ENCODE results near the gene HDGFL2.

Gene HDGFL2

GRCh38 chr19:4472174-4472974 lies at the start of gene HDGFL2:
TSS of gene HDGFL2 (plus strand) at chr19:4472297. CDS start at chr19:4472351, 54 bp downstream.
- DNase-seq (ENCODE audit: low spot score): no peak

- DNase-seq (ENCODE audit: low spot score): no peak
Measured at GRCh38 chr19:4423416-4424126, 48.5 kb upstream of the HDGFL2 start.

- DNase-seq (ENCODE audit: low spot score): no peak
Measured at GRCh38 chr19:4425537-4425936, 46.6 kb upstream of the HDGFL2 start.

- no peak for DNase-seq (ENCODE audit: low spot score)
Measured at GRCh38 chr19:4428326-4428975, 43.6 kb upstream of the HDGFL2 start.

GRCh38 chr19:4429256-4429655 lies 42.8 kb upstream of the HDGFL2 start:
- DNase-seq (ENCODE audit: low spot score): no peak

- no peak for DNase-seq (ENCODE audit: low spot score)
Measured at GRCh38 chr19:4429771-4430171, 42.3 kb upstream of the HDGFL2 start.

- DNase-seq (ENCODE audit: low spot score): peak; percentile 65
Measured at GRCh38 chr19:4430760-4431159, 41.3 kb upstream of the HDGFL2 start.

GRCh38 chr19:4431296-4431695 lies 40.8 kb upstream of the HDGFL2 start:
- no peak for DNase-seq (ENCODE audit: low spot score)

GRCh38 chr19:4431808-4432674 lies 40.1 kb upstream of the HDGFL2 start:
- peak; percentile 54 for DNase-seq (ENCODE audit: low spot score)

- DNase-seq (ENCODE audit: low spot score): no peak
Measured at GRCh38 chr19:4432918-4433506, 39.1 kb upstream of the HDGFL2 start.

GRCh38 chr19:4434391-4434790 lies 37.7 kb upstream of the HDGFL2 start:
- no peak for DNase-seq (ENCODE audit: low spot score)

- no peak for DNase-seq (ENCODE audit: low spot score)
Measured at GRCh38 chr19:4436231-4436630, 35.9 kb upstream of the HDGFL2 start.

GRCh38 chr19:4437103-4437502 lies 35.0 kb upstream of the HDGFL2 start:
- no peak for DNase-seq (ENCODE audit: low spot score)

- no peak for DNase-seq (ENCODE audit: low spot score)
Measured at GRCh38 chr19:4439243-4439642, 32.9 kb upstream of the HDGFL2 start.

GRCh38 chr19:4441994-4442818 lies 29.9 kb upstream of the HDGFL2 start:
- no peak for DNase-seq (ENCODE audit: low spot score)

- DNase-seq (ENCODE audit: low spot score): no peak
Measured at GRCh38 chr19:4442819-4443146, 29.3 kb upstream of the HDGFL2 start.

- no peak for DNase-seq (ENCODE audit: low spot score)
Measured at GRCh38 chr19:4443188-4443587, 28.9 kb upstream of the HDGFL2 start.

- DNase-seq (ENCODE audit: low spot score): no peak
Measured at GRCh38 chr19:4443966-4444764, 27.9 kb upstream of the HDGFL2 start.

- DNase-seq (ENCODE audit: low spot score): no peak
Measured at GRCh38 chr19:4444765-4445741, 27.0 kb upstream of the HDGFL2 start.

All from globus pallidus (tissue), 1 donor.